H1 (cell line): ENCODE data around the gene HSDL2.

Experiments used
- CTCF ChIP-seq, 3 experiments: IDR thresholded peaks; 1 replicate in 2 of 3; 2 replicates in 1 of 3; pipeline versions ENCODE4 v1.5.1 to v1.6.1; 2011; ENCODE audit warnings: low read length in 3 of 3, mild to moderate bottlenecking in 3 of 3, inconsistent platforms in 2 of 3, low read depth in 1 of 3, moderate library complexity in 1 of 3; ENCODE audit not compliant: insufficient read depth in 1 of 3; ENCODE audit errors: control extremely low read depth in 1 of 3
- KDM1A ChIP-seq: fragments of 200-600, 300-600 bp; sonication (generic); IDR thresholded peaks from 2 replicates; pipeline ENCODE4 v1.7.1; 2016; ENCODE audit warnings: mild to moderate bottlenecking, low read length, borderline replicate concordance
- NRF1 ChIP-seq: IDR thresholded peaks from 2 replicates; pipeline ENCODE4 v1.6.1; 2011; ENCODE audit warnings: mild to moderate bottlenecking, low read depth, low read length, improper control_type of control experiment
- POLR2A ChIP-seq, 2 experiments: IDR thresholded peaks; 1 replicate in 1 of 2; 2 replicates in 1 of 2; pipeline ENCODE4 v1.6.1; 2011; ENCODE audit warnings: low read depth in 2 of 2, low read length in 2 of 2, mild to moderate bottlenecking in 2 of 2; ENCODE audit errors: control extremely low read depth in 1 of 2
- TAF7 ChIP-seq: optimal IDR thresholded peaks from 2 replicates; pipeline ENCODE3; 2011; ENCODE audit warnings: low read depth, mild to moderate bottlenecking, inconsistent platforms, low read length, moderate library complexity, borderline replicate concordance

- TF ChIP-seq CTCF (IDR thresholded peaks at IDR 0.05; ENCODE audit: control extremely low read depth in 1 of 3, insufficient read depth in 1 of 3, low read depth in 1 of 3, low read length in 3 of 3) (no peak), KDM1A (no peak), TAF7 (no peak), POLR2A (IDR thresholded peaks at IDR 0.05; ENCODE audit: control extremely low read depth in 1 of 2, low read depth in 2 of 2, low read length in 2 of 2) (no peak), NRF1 (no peak; the same call in 1 of the 2 replicates)
Observed at GRCh38 chr9:112489876-112490666, 110.2 kb downstream of the HSDL2 start.
